GM12872 (cell line): ENCODE results near the gene SNRK.

Experiments
- CTCF ChIP-seq: IDR thresholded peaks from 3 replicates; pipeline ENCODE4 v1.5.1; 2011; ENCODE audit warnings: low read depth, mild to moderate bottlenecking, low read length, moderate library complexity; ENCODE audit not compliant: insufficient read depth

The SNRK gene

DNA sequence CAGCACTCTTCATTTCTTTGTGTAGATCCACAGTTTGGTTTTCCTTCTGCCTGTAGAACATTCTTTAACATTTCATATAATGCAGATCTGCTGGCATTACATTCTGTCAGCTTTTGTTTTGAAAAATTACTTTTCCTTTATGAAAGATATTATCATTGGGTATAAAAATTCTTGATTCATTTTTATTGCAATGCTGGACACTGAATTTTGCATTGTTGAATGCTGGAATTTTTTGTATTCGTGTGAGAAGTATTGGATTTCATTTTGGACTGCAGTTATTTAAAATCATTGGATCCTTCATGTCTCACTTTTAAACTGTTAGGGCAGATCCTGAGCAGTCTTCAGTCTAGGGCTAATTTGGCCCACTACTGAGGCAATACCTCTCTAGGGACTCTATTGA lies 67.1 kb downstream of the SNRK start:
- TF ChIP-seq CTCF = no peak

DNA sequence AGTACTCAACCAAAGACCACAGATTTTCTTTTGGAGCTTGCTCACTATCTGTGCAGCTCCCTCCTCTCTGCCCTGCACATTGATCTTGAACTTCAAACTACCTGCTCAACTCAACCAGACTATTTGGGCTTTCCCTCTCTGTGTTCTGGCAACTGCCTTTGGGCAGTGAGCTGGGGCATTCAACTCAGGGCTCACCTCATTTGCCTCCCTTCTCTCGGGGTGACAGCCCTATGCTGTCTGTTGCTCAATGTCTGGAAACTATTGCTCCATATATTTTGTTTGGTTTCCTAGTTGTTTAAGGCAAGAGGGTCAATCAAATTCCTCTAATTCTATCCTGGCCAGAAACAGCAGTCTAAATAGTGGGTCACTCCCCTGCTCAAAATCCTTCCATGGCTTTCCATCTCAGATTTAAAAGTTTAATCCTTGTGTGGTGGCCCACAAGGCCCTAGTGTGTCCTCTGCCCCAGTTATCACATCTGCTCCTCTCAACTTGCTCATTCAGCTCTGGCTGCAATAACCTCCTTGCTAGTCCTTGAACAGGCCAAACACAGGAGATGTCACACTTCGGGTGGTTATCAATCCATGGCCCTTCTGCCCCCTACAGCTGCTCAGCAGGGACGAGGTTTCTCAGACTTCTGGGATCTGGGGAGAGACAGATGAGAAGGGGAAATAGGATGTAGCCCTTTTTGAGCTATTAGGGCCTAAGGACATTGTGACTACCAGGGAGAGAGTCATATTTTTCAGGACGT lies 67.8 kb downstream of the SNRK start:
- TF ChIP-seq CTCF = no peak

- no peak for TF ChIP-seq CTCF
Measured at GRCh38 chr3:43361077-43361476, 74.7 kb downstream of the SNRK start.

GRCh38 chr3:43362183-43362582 lies 75.8 kb downstream of the SNRK start:
- no peak for TF ChIP-seq CTCF

DNA sequence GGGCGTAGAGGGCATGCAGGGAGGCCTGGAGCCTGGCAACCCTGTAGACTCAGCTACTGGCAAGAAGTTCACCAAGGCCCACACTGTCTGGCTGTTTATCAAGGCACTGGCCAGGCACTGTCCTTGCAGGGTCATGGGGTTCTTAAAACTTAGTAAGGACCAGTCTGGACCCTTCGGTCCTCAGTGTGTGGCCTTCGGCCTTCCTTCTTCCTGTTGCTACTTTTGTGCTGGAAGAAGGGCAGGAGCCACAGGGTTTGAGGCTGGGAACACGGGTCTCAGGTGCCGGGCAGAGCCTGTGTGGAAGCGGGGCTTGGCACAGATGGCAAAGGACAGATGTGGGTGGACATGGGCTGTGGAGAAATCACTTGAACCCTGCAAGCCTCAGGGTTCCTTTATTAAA lies 76.6 kb downstream of the SNRK start:
- no peak for TF ChIP-seq CTCF

DNA sequence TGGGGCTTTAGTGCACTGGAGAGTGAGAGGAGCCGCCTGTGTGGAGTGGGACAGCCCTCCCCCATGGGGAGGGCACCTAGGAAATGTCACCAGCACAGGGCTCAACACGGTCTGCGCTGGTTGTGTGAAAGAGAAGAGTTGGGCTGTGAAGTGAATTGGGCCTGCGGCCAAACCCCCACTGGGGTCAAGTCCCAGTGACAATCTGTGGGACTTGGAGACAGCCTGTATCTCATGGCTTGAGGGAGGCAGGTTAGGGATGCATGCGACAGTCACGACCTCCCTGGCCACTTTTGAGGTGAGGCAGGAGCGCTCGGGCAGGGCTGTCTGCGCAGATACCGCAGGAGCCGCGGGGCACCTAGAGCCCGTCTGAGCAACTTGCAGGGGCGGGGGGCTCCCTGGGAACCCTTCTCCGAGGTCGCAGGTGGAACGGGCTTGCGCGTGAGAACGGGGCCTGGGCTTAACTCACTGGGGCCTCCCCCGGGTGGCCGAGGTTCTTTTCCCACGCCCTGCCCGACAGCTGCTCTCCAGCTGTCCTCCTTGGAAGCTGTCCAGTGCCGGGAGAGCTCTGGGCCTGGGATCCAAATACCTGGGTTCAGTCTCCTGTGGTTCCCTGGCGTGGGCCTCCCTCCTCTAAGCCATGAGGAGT lies 77.4 kb downstream of the SNRK start:
- TF ChIP-seq CTCF = no peak

DNA sequence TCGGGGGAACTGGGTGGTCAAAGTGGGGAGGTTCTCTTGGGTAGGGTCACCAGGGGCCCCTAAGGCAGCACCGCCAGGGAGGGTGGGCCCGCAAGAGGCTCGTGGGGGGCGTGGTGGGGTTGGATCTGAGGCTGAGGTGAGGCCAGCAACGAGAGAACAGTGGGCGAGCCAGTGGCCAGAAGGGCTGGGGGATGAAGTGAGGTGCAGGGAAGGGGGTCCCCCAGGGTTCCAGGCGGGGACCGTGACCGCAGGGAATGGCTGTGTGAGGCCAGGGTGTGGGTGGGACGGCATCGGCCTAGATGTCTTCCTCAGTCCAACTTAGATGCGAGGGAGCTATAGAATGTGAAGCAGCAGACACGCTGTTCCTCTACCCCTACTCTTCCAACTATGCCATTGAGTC lies 78.2 kb downstream of the SNRK start:
- TF ChIP-seq CTCF = no peak
